NCI-H1048 (cell line): ENCODE results near the gene KRT81.
"Not testable (repeated sequence)": the region's sequence is repeated elsewhere in the genome, so short reads cannot be mapped to it uniquely, and the experiment has no call there.

Experiments
- DNase-seq: peaks from one replicate; lab custom pipeline; 2025; lab: John Stamatoyannopoulos, UW

The KRT81 gene

DNA sequence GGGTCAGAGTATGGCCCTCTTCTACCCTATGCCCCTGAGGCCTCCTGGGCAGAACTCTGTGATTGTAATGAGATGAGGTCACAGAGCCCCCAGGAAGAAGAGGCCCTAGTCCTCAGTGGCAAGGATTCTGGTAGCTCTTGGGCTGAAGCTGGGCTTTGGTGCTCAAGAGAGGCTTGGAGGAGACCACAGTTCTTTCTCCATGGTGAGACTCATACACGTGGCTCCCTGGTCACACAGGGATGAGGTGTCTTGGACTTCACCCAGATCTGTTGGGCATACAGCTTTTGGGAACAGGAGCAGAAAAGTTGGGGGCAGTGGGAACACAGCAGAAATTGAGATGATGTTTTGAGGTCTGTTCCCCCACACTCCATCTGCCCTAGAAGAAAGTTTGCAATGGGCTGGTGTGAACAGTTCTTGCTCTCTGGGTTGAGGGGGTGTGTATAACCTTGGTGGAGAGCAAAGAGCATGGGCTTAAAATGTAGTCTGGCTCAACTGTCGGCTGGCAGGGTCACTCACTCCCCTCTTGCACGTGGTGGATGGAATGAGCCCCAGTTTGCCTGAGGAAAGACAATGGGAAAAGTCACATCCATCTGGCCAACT is 16.7 kb downstream of the KRT81 start, which contains the start of gene KRT86:
KRT86 (plus strand) TSS at position 125 of the 600 bp plus-strand sequence. CDS start 27,272 bp downstream, outside the sequence.
- no peak for DNase-seq

DNA sequence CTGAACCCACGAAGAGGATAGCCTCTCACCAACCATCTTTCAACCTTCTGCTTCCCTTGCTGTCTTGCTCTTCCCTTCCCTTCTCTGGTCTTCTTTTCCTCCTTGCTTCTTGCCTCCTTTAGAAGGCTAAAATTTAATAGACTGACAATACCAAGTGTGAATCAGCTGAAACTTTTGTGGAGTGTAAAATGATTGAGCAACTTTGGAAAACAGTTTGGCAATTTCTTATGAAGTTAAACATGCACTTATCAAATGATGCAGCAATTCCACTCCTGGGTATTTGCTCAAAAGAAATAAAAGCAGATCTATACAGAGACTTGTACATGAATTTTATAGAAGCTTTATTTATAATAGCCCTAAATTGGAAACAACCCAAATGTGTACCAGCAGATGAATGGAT is 20.2 kb downstream of the KRT81 start:
- no peak for DNase-seq

DNA sequence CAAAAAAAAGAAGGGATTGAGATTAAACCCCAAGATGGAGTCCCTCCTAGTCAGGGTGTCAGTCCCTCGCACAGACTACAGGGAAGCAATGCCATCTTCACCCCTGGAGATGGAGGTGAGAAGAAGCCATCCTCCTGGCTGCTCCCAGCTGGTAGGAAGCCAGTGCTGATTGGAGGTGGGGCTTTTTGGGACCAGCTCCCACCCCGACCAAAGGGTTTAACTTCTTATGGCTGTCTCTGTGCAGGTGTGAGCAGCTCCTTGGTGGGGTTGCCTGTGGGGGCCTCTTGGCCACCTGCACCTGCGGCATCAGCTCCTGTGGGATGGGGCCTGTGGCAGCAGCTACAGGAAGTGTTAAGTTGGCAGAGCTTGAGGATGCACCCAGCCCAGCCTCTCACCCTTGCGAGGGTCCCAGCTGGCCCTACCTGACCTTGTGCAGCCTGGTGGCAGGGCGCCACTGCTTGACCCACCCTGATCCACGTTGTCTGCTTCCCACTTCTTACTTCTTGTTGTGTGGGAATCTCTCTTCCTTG is 20.7 kb downstream of the KRT81 start:
- no peak for DNase-seq

DNA sequence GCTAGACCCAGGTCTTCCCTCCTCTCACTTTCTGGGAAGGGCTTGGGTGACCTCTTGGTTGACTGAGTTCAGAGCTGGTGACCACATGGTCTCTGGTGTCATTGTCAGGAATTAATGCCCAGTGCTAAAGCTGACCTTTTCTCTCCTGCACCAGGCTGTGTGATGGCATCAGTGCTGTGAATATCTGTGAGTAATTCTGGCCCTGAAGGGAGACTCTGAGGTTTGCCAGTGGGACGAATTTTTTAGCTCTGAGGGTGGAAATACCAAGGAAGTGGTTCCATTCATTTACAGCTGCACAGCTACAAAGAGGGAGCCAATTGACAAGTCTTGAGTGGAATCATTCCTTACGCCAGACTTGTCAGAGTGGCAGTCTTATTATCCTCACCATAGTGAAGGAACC is 23.1 kb downstream of the KRT81 start:
- DNase-seq: no peak

DNA sequence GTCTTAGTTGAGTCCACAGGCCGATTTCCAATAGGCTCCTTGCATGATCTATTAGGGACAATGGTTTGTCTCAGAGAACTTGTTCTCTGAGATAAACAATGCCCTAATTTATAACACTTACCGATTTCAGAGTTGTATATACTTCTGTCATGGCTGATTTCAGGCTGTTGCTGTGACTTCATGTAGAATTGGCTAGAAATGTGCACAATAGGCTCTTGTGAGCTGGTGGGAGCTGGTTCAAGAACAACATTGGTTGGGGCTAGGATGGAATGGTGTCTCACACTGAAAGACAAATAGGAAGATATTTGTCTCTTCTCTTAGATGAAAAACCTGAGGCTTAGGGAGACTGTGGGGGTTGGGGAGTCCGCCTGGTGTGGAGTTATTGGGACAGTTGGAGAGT is 23.6 kb downstream of the KRT81 start:
- no peak for DNase-seq

DNA sequence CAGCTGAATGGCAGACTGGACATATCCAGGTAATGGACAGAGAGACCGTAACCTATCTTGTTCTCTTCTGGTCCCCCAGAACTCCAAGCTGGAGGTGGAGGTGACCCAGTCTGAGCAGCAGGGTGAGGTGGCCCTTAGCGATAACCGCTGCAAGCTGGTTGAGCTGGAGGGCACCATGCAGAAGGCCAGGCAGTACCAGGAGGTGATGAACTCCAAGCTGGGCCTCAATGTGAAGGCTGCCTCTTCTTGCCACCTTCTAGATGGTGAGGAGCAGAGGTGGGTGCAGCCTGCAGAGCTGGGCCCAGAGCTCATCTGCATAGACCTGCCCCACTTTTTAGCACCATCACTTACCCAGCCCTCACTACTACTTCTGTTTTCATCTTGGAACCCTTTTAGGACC is 24.1 kb downstream of the KRT81 start:
- no peak for DNase-seq

DNA sequence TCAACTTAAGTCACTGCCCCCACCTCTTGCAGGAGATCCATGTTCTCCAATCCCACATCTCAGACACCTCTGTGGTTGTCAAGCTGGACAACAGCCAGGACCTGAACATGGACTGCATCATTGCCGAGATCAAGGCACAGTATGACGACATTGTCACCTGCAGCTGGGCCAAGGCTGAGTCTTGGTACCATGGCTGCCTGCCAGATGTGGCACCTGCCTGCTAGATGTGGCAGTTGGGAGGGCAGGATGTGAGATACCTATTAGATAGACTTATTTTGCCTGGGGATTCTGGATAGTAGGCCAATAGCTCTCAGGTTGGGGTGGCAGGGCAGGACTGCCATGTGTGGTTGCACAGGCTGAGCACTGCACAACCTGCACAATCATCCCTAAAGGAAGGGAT is 24.8 kb downstream of the KRT81 start:
- DNase-seq: no peak

DNA sequence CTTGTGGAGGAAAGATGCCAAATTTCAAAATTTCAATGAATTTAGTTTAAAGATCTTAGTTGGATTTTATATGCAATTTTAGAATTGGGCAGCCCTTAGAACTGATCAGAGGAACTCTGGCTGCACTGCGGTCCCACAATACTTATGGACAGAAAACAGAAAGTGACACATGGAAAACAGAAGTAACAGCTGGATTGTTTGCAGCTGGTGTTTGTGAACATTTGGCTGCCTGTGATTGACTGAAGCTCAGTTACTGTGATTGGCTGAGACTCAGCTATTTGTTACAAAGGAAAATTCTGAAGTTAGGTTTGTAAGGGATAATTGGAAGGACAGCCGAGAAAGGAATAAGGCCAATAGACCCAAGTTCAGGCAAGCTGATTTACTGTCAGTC is 26.9 kb downstream of the KRT81 start:
- DNase-seq: no peak

DNA sequence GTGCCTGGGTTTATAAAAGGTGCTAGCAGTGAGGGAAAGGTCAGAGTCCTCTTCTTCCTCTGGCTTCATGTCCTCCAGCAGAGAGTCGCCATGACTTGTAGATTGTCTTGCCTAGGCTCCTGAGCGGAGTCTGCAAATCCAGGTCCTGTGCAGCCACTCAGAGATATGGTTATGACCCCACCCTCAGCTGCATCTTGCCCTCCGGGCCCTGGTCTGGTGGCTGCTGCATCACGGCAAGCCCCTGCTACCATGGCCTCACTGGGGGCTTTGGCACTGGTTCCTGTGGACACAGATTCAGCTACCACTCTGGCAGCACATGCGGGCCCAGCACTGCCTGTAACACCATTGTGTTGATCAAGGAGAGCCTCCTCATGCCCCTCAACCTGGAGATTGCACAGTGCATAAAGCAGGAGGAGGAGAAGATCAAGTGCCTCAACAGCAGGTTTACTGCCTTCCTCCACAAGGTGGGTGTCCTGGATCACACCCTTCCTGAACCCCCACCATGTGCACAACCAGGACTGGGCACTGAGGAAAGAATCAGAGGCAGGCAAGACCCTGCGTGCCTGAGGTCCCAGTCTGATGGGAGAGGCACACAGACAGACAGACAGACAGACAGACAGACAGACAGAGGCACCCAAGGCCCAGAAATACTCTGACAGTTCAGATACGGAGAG is 27.4 kb downstream of the KRT81 start:
- DNase-seq: no peak

DNA sequence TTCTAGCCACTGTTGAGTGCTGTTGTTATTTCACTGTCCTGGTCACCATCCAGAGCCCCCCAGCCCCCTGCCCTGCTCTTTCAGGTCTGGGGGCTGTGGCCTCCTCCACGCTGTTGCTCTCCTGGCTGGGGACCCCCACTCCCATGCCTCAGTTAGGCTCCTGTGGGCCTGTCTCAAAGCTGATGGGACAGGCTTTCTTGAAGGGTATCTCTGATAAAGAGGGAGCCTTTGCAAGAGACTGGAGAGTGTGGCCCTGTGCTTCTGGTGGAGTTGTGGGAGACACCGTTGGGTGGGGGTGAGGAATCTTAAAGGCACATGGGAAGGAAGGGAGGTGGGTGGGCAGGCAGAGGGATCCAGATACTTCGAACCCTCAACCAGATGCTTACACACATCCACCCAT is 29.0 kb downstream of the KRT81 start:
- DNase-seq: no peak

DNA sequence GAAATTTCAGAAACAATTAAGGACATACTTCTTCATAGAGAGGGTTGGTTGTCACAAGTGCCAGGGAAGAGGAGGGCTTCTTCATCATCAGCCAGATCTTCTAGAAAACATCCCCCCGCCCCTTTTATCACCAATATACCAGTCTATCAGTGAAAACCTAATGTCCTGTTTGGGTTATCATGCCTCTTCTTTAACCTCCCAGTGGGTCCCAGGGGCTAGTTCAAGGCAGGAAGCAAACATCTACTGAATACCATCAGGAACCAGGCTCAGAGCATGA is 30.2 kb downstream of the KRT81 start:
- no peak for DNase-seq

DNA sequence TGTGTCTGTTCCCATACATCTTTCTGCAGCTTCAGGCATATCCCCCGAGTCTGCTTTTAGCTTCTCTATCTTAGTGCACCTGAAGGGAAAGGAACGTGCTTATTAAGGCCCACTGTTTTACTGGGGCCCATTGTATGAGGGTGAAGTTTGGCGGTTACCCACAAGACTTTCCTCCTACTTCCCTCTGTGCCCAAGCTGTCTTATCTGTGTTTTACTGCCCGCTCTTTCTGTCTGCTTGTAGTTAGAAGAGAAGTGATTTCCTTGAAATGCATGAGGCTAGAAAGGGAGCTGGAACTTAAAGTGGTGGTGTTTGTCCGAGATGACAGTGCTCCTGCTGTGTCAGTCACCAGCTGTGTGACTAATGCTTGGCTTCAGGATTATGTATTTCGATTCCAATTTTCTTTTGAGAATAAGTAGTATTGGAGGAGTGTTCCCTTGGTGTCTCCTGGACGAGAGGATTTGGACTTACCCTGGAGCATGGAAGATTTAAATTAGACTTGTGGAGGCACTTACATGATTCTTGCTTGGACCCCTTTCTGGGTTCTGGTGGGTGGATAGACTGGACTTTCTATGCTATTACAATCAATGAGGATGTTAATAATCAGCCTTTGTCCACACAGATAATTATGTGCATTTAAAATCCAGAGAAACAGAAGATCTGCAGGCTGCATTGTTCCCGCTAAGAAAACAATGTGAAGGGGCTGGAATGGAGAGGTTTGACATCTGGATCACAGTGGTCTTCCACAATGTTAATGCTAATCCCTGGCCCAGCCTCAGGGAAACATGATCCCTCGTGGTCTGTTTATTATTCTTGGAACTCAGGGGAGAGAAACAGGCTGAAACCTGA is 30.8 kb downstream of the KRT81 start:
- DNase-seq: no peak

DNA sequence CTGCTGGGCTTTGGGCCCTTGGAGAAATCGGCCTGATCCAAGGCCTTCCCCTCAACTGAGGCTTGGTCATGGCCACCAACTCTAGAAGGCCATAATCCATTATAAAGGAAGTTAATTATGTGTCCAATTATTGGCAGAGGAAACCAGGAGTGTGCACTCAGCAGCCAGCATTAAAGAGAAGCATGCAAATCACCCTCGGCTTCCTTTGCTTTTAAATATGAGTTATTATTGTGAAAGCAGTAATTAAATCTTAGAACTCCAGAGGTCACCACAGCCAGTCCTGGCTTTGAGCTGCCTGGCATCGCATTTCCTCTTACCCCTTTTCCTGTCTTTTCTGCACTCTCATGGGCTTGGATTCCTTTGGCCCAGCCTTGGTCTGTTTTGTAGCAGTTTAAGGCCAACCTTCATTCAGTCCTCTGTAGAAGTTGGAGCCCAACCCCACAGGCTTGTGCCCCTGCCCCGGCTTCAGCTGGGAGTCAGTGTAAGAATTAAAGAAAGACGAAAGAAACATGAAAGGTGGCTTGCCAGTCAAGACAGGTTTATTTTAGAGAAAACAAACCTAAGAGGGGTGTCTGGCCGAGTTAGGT is 31.6 kb downstream of the KRT81 start:
- no peak for DNase-seq

DNA sequence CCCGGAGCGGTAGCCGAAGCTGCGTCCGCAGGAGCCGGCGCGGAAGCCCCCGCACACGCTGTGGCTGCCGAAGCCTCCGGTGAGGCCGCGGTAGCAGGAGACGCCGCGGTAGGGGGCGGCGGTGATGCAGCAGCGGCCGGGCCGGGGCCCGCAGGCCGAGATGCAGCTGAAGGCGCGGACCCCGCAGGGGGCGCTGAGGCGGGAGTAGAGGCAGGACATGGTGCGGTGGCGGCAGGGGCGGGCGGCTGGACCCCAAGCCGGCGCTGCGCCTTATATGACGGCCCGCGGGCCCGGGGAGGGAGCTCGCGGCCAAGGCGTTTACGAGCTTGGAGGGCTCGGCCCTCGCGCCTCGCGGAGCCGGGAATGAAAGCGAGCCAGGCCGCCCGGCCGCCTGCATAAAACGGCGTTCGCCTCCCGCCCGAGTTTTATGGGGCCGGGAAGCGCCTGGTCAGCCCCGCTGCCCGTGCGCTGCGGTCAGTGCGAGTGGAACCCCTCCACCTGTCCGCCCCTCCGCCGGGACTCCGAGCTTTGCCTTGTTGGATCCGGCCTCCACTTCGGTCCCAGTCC is 32.9 kb downstream of the KRT81 start:
- DNase-seq: no peak

DNA sequence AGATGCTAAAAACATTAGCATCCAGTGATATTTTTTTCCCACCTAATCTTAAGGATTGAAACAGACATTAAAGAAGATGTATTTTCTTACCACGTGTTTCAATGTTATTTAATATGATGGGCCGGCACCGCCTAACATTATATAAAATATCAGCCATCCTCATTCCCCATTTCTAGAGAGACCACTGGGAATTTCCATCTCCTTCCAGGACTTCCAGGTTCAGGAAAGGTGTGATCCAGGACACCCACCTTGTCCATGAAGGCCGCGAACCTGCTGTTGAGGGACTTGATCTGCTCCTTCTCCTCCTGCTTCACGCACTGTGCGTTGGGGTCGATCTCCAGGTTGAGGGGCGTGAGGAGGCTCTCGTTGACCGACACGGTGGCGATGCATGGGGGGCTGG is 33.4 kb downstream of the KRT81 start:
- DNase-seq: not testable (repeated sequence)

DNA sequence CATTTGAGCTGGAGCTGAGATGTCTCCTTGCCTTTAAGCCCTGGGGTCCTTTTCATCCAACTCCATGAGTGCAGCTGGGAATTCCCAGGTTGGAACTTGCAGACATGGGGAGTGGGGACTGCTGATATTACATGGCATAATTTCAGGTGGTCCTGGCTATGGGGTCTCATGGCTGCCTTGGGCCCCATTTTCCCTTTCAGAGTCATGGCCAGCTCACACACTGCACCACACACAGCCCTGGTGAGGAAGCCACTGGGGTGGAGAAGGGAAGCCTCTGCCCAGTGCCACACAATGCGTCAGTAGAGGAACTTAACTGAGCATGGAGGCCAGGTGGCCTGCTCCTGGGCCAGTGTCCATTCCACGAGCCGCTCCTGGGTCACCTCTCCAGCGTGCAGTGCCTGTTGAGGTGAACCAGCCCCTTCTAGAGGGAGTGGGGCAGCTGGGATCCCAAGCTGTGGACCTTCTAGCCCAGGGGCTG is 34.2 kb downstream of the KRT81 start:
- no peak for DNase-seq

DNA sequence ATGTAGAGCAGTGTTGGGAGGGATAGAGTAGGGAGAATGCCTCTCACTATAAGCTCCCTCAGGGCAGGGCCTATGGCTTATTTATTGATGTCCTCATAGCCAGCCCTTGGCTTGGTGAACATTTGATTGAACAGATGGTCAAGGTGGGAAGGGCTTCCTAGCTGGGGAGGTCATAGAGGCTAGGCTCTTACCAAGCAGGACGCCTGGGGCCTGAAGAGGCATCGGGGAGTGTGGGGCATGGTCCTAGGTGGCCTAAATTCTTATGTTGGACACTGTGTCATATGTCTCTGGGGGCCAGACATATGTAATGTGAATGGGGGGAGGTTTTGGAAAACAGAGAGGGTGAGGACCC is 34.8 kb downstream of the KRT81 start:
- DNase-seq: no peak

DNA sequence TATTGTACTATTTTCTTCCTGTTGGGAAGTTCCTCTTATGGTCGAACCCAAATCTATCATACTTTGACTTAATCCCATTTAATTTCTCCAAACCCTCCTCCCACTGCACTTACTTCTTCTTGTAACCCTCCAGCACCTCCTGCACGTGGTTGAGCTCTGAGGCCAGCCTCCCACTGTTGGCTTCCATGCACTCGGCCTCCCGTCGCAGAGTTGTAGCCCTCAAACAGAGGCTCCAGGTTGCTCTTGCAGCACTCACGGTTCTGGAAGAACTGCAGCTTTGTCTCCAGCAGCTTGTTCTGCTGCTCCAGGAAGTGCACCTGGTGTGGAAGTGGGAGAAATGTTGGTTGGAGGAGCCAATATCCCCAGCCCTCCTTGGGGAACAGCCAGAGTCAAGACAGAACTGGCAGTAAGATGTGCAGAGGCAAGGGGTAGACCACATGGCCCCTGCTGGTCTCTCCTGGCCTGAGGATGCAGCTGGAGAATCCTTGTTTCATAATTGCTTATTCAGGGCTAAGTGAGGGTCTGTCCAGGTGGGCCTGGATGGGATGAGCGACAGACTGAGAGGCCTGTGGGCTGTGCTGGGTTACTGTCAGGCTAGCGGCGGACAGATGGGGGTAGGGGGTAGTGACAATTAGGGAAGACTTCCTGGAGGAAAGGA is 35.3 kb downstream of the KRT81 start:
- DNase-seq: no peak

DNA sequence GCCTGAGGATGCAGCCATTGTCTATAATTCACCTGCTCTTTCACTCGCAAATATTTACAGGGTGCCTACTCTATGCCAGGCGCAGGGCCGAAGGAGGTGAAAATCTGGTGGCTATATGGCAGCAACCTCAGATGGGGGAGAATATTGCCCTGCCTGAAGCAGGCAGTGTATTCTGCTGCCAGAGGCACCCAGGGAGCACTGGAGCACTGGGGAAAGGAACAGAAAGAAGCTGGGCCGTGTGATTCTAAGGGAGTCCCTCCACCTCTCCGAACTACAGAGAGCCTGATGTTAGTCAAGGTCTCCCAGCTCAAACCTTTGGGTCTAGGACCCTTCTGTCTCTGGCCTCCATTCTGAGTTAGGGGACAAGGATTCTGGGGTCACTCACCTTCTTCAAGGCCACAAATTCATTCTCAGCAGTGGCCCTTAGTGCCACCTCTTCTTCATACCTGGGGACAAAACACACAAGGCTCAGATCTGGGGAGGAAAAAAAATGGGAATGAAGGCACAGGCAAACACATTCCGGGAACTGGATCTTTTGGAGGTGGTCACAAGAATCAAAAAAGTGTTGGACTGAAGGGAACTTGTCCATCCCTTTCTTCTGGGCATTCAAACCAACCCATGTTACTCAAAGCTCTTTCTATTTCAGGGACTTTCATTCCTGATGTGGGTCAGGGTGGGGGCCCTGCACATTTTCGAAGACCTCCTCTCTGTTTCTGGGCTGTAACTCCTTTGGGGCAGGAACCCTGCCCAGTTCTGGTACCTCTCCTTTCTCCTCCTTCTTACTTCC is 36.2 kb downstream of the KRT81 start:
- no peak for DNase-seq

DNA sequence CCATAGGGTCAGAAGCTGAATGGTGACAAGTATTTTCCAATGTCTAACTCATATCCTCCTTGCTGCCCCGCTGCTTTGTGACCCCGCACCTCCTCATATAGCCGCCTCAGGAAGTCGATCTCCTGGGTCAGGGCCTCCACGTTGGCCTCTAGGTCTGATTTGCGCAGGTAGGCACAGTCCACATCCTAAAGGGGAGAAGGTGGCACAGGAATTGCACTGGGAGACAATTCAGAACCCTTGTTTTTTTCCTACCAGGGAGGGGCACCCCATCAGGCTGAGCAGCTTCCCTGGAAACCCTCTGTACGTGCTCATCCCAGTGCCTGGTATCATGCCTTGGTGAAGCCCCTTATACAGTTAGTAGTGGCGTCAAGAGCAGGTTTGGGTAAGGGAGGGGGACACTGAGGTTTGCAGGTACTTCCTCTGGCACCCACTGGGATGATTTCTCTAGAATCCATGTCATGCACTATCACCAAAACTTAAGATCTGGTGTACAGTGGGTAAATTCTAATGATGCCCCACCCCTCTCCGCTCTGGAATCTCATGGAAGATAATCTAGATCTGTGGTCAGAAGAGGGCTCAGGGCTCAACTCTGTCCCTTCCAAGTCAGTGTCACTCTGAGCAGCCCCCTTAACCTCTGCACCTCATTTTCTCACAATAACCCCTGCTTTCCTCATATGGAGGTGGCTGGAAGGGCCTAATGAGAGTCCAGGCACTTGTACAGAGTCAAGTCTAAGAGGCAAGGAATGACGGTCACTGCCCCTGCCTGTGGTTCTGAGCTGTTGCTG is 37.0 kb downstream of the KRT81 start:
- DNase-seq: no peak
